Endometrial microvascular endothelial cells (primary cell): Measurements from ENCODE around the gene CASTOR1. TPM values are rescaled to one million over a fixed set of nuclear protein-coding genes. Genes with fewer than 3 reads are reported as not detected.
"Not testable (repeated sequence)": the region's sequence is repeated elsewhere in the genome, so short reads cannot be mapped to it uniquely, and the experiment has no call there.

Source experiments
- in situ Hi-C: cut with HindIII; loops from 2 replicates; pipeline ENCODE4 v1.10.0; 2017; ENCODE audit warnings: low sequenced_read_pairs, low pct_unique_long_range_greater_than_20kb; ENCODE audit errors: inconsistent ontology term
- total RNA-seq: library from RNA; depleted of rRNA; stranded (reverse); fragments of >200 nt; gene quantifications from one replicate; pipeline ENCODE4 v1.2.3, GENCODE V29; 2015; ENCODE audit errors: inconsistent ontology term

The CASTOR1 gene
- 4.0 TPM for total RNA-seq

GRCh38 chr22:30289141-30289979, at the start of gene CASTOR1:
CASTOR1 (minus strand) TSS chr22:30289505; CDS start chr22:30289497, 8 bp downstream.
- in situ Hi-C loops: loop anchor here (25.0 kb wide), 1 partner anchor 148 kb away; the partner anchor contains the start of gene MTFP1

- in situ Hi-C loops: no loop called here
These were observed 49.5 kb upstream of the CASTOR1 start for GRCh38 chr22:30338802-30339201.

GRCh38 chr22:30338341-30338740, 49.0 kb upstream of the CASTOR1 start:
- in situ Hi-C loops: not testable (repeated sequence)

GRCh38 chr22:30337461-30337778, 48.1 kb upstream of the CASTOR1 start:
- in situ Hi-C loops: no loop called here

GRCh38 chr22:30336752-30337460, 47.6 kb upstream of the CASTOR1 start:
- in situ Hi-C loops: no loop called here

- in situ Hi-C loops: no loop called here
These were observed 45.9 kb upstream of the CASTOR1 start for GRCh38 chr22:30335236-30335635.

GRCh38 chr22:30334646-30335045, 45.3 kb upstream of the CASTOR1 start:
- in situ Hi-C loops: no loop called here

GRCh38 chr22:30333707-30334087, 44.4 kb upstream of the CASTOR1 start:
- in situ Hi-C loops: no loop called here

GRCh38 chr22:30332994-30333706, 43.8 kb upstream of the CASTOR1 start:
- in situ Hi-C loops: no loop called here

- in situ Hi-C loops: no loop called here
These were observed 43.2 kb upstream of the CASTOR1 start for GRCh38 chr22:30332551-30332950.

GRCh38 chr22:30328466-30329049, 39.3 kb upstream of the CASTOR1 start:
- in situ Hi-C loops: no loop called here

- in situ Hi-C loops: no loop called here
These were observed 38.6 kb upstream of the CASTOR1 start for GRCh38 chr22:30327864-30328345.

- in situ Hi-C loops: no loop called here
These were observed 37.5 kb upstream of the CASTOR1 start, which contains the start of gene TBC1D10A for GRCh38 chr22:30326706-30327362. TBC1D10A (minus strand) TSS chr22:30326941; CDS start chr22:30326881, 60 bp downstream.

GRCh38 chr22:30326255-30326705, 37.0 kb upstream of the CASTOR1 start:
- in situ Hi-C loops: no loop called here

GRCh38 chr22:30325724-30326254, 36.5 kb upstream of the CASTOR1 start:
- in situ Hi-C loops: no loop called here

GRCh38 chr22:30325065-30325720, 35.9 kb upstream of the CASTOR1 start:
- in situ Hi-C loops: no loop called here

- in situ Hi-C loops: no loop called here
These were observed 34.9 kb upstream of the CASTOR1 start for GRCh38 chr22:30324014-30324730.
